Fibroblast of villous mesenchyme (primary cell): ENCODE data around the gene CTTNBP2NL. TPM values are rescaled to one million over a fixed set of nuclear protein-coding genes. Genes with fewer than 3 reads are reported as not detected.

Source experiments
- DNase-seq: peaks from one replicate; pipeline ENCODE4 v3.0.0-alpha.2; 2010; ENCODE audit warnings: low read depth
- H3K4me3 ChIP-seq: 2 replicates; pipeline ENCODE4 v1.5.1; 2011; ENCODE audit warnings: low read depth, mild to moderate bottlenecking, low read length
- total RNA-seq: library from RNA; depleted of rRNA; stranded (reverse); fragments of >200 nt; gene quantifications from 2 replicates; pipeline ENCODE4 v1.2.3, GENCODE V29; 2012
- TF ChIP-seq, protein P1 (sequence below): IDR thresholded peaks from 2 replicates; pipeline ENCODE4 v1.5.1; 2012; ENCODE audit warnings: low read depth, mild to moderate bottlenecking, low read length; ENCODE audit not compliant: insufficient read depth

The CTTNBP2NL gene
- total RNA-seq, 1 donor, result 30.2 TPM

DNA sequence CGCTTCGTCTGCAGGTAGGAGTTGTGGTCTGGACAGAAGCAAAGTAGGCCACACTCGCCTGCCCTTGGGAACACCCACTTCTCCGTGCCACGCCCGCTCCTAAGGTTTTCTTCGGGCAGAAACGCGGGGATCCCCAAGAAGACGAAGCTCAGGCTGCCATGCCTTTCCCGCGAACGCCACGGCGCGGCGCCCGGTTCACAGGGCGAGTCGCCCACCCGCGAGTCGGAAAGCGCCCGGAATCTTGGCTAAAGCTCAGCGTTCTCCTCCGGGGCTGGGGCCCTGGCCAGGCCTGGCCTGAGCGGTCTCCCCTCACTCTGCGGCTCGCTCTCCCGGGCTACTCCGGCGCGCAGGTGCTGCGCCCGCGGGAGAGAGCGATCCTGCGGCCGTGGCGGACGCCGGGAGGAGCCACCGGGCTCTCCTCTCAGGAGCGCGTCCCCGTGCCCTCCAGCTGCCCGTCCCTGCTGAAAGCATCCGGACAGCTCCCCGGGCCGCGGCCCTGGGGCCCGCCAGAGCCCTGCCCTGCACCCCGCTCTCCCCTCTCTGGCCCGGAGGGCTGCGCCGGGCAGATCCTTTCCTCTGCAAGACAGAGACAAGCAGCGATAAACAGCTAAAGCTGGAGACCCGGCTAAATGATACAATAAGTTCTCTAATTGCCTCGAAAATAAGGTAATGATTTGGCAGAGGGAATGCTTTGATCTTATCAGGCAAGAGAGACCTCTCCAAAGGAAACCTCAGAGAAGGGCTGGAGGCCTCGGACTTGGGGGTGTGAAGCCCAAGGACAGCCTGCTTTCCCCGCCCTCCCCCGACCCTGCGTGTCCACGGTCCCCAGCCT is 106.0 kb downstream of the CTTNBP2NL start:
- DNase-seq, result peak; percentile 71
- peak overlapping the region; percentile 62 for H3K4me3 ChIP-seq
- TF ChIP-seq, protein P1, sequence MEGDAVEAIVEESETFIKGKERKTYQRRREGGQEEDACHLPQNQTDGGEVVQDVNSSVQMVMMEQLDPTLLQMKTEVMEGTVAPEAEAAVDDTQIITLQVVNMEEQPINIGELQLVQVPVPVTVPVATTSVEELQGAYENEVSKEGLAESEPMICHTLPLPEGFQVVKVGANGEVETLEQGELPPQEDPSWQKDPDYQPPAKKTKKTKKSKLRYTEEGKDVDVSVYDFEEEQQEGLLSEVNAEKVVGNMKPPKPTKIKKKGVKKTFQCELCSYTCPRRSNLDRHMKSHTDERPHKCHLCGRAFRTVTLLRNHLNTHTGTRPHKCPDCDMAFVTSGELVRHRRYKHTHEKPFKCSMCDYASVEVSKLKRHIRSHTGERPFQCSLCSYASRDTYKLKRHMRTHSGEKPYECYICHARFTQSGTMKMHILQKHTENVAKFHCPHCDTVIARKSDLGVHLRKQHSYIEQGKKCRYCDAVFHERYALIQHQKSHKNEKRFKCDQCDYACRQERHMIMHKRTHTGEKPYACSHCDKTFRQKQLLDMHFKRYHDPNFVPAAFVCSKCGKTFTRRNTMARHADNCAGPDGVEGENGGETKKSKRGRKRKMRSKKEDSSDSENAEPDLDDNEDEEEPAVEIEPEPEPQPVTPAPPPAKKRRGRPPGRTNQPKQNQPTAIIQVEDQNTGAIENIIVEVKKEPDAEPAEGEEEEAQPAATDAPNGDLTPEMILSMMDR, result peak; percentile 94

DNA sequence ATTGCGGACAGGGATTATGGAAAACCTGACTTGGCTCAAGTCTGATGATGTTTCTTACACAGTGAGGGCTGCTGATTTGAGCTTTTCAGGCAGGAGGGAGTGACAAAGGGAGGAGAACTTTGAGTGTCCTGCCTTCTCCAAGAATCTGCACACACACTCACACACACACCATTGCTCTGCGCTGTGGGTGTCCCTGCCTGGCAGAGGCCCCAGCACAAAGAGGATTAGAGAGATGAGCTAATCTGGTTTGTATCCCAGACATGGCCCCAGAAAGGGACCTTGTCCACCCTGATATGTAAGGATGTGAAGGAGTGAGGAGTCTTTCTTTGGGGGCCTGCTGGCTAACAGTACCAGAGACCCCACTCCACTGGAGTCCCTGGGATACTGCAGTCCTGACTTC is 106.8 kb downstream of the CTTNBP2NL start:
- TF ChIP-seq, protein P1, result no peak
- DNase-seq, result peak; percentile 22
- H3K4me3 ChIP-seq, result no peak overlapping the region

DNA sequence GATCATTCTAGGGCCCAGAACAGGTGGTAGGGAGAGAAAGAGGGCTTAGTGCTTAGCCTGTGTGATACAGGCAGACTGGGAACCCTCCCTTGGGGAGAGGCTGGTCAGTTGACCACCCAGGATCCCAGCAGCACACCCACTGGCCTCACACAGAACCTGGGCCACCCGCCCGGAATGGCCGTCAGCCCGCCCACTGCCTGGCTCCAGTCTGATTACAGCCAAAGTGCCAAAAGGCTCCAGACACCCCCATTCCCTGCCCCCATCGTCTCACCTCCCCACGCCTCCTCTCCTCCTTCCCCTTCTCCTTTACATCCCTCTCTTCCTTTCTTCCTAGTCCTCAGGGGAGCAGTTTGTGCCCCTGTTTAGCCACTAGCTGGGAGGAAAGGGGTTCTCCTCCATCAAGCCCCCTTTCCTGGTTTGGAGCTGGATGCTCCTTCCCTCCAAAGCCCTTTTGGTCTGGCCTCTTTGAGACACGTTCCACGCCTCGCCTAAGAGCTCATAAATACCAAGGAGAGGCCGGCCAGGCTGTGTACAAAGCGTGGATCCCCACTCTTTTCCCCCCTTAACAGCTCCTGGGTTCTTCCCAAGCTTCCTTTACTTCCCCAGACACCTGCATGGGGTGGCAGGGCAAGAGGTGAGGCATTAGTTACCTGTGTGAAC is 108.1 kb downstream of the CTTNBP2NL start:
- TF ChIP-seq, protein P1, result no peak
- DNase-seq, result no peak
- no peak overlapping the region for H3K4me3 ChIP-seq

DNA sequence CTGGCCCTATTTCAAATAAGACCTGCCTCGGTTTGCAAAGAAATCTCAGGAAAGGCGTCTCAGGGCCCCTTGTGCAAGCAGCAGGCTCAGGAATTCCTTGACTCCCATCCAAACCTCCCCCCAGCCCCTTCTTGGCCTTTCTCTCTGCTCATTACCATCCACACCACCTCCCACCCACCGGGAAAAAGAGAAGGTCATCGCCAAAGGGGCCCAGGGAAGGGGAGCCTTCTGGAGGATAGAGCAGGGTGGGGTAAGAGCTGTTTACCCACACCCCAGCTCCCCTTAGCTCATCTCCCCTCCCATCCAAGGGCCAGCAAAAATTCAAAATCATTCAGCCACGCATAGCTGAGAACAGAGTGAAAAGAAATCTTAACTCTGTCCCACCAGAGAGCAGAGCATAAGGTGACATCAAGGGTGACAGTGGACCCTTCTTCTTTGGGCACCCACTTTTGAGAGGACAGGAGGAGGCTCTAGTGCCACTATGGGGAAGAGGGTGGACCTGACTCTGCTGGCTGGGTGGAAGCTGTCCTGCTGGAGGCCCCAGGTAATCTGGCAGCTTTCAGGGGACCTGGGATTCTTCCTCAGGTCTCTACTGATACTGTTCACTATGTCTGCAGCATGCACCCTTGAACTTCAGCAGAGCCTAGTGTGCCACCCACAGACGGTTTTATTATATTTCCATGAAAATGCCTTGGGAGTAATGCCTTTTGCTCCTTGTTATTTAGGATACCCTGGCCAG is 108.8 kb downstream of the CTTNBP2NL start:
- TF ChIP-seq, protein P1, result no peak
- no peak overlapping the region for H3K4me3 ChIP-seq
- no peak for DNase-seq

DNA sequence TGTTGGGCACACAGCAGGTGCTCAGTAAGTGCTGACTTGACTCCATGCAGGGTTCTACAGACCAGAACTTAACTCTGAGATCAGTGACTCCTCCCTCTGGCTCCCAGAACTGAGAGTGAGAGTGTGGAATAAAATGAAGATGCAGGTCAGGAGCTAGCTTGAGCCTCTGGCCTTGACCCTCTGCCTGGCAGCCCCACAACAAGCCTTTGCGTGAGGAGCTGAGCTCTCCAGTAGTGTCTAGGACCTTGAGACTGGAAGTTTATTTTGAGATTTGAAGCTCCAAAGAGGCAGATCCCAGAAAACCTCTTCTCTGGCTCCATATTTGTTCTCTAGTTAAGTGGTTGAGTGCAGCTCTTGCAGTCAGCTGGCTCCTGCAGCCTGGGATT is 109.4 kb downstream of the CTTNBP2NL start:
- DNase-seq, result no peak
- TF ChIP-seq, protein P1, result no peak
- no peak overlapping the region for H3K4me3 ChIP-seq

DNA sequence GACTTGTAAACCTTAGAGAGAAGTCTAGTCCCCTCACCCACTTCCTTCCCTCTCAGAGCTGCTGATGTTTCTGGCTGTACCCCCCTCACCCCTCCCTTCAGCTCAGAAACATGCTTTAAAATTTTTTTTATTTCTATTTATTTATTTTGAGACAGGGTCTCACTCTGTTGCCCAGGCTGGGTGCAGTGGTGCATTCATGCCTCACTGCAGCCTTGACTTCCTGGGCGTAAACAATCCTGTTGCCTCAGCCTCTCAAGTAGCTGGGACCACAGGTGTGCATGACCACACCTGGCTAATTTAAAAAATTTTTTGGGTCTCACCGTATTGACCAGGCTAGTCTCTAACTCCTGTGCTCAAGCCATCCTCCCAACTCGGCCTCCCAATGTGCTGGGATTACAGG is 109.9 kb downstream of the CTTNBP2NL start:
- no peak for DNase-seq
- no peak overlapping the region for H3K4me3 ChIP-seq
- TF ChIP-seq, protein P1, result no peak
